ENCODE results near the gene CKAP4.
"Not testable (repeated sequence)": the region's sequence is repeated elsewhere in the genome, so short reads cannot be mapped to it uniquely, and the experiment has no call there.

Gene CKAP4, protein sequence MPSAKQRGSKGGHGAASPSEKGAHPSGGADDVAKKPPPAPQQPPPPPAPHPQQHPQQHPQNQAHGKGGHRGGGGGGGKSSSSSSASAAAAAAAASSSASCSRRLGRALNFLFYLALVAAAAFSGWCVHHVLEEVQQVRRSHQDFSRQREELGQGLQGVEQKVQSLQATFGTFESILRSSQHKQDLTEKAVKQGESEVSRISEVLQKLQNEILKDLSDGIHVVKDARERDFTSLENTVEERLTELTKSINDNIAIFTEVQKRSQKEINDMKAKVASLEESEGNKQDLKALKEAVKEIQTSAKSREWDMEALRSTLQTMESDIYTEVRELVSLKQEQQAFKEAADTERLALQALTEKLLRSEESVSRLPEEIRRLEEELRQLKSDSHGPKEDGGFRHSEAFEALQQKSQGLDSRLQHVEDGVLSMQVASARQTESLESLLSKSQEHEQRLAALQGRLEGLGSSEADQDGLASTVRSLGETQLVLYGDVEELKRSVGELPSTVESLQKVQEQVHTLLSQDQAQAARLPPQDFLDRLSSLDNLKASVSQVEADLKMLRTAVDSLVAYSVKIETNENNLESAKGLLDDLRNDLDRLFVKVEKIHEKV

DNA sequence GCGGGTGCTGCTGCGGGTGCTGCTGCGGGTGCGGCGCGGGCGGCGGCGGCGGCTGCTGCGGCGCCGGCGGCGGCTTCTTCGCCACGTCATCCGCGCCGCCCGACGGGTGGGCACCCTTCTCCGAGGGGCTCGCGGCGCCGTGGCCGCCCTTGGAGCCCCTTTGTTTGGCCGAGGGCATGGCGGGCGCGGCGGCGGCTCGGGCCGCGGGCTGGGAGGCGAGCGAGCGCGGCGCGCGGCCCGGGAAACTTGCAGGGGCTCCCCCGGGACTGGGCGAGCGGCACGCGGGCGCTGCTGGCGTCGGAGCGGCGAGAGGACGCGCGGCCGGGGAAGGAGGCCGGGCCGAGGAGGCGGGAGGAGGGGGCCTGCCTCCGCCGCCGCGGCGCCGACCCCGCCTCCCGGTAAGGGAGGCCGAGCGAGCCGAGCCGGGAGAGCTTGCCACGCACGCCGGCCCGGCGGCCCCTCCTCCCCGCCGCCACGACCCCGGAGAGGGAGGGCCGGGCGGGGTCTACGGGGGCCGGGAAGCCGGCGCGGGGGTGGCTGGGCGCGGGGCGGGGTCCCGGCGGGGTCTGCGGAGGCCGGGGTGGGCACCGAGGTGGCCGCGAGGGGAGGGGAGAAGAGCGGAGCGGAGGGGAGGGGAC lies at the start of gene CKAP4:
TSS of gene CKAP4 (minus strand) at position 347 of the 638 bp plus-strand sequence. CDS start at position 178, 169 bp downstream.
- DNase-seq (ENCODE audit: low read depth): peak; percentile 77

DNA sequence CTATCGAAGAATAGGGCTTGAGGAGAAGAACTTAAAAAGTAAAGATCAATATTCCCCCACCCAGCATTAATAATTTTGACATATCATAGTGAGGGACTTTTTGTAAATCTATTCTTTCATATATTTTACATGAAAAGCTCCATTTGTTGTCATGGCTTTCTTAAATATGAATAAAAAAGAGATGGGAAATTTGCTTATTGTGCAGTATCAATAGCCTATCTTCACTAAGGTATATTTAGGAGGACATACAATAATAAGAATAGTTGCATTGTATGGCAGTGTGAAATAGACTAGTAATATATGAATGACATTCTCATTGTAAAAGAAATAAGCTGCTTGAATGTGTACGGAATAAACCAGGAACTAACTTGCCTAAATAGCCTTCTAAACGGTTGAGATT lies 49.3 kb upstream of the CKAP4 start:
- no peak for DNase-seq (ENCODE audit: low read depth)

DNA sequence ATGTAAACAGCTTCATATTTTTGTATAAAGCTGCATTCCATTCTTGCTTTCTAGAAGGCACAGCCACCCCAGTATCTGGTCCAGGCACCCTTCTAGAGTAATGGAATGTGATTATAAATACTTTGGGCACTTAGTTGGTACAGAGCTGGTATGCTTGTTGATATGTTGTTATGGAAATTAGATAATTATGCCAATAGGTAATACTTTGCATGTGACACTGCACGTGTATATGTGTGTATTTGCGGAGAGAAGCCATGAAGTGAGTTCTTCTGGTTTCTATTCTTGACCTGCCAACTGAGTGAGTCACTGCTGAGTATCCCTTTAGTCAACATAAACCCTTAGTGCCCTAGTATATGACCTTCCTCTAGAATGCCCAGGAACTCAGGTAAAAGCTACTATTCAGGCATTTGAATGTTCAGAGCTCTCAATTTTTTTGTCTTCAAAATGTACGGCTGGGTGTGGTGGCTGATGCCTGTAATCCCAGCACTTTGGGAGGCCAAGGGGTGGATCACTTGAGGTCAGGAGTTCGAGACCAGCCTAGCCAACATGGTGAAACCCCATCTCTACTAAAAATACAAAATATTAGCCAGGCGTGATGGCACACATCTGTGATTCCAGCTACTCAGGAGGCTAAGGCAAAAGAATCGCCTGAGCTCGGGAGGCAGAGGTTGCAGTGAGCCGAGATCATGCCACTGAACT lies 48.5 kb upstream of the CKAP4 start:
- peak; percentile 91 for DNase-seq (ENCODE audit: low read depth)

GRCh38 chr12:106292339-106292738 lies 44.5 kb upstream of the CKAP4 start:
- no peak for DNase-seq (ENCODE audit: low read depth)

- no peak for DNase-seq (ENCODE audit: low read depth)
Measured at GRCh38 chr12:106291342-106291741, 43.5 kb upstream of the CKAP4 start.

DNA sequence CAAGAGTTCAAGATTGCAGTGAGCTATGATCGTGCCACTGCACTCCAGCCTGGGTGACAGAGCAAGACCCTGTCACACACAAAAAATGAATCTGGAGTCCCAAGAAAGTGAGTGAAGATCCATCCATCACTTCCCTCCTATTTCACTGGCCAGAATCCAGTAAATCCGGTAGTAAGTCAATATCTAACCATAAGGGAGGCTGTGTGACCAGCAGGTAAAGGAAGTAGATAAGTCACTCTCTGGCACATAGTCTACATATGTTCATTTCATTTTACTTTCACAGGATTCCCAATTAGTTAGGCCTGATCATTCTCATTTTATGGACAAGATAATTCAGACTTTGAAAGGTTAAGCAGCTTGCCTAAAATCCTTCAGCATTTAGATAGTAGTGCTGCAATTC lies 42.8 kb upstream of the CKAP4 start:
- DNase-seq (ENCODE audit: low read depth): no peak

GRCh38 chr12:106289196-106289681 lies 41.4 kb upstream of the CKAP4 start:
- DNase-seq (ENCODE audit: low read depth): peak; percentile 41

GRCh38 chr12:106288494-106289195 lies 40.8 kb upstream of the CKAP4 start:
- DNase-seq (ENCODE audit: low read depth): peak; percentile 94

- DNase-seq (ENCODE audit: low read depth): peak; percentile 32
Measured at GRCh38 chr12:106288101-106288493, 40.3 kb upstream of the CKAP4 start.

GRCh38 chr12:106287364-106287763 lies 39.5 kb upstream of the CKAP4 start:
- DNase-seq (ENCODE audit: low read depth): no peak

- DNase-seq (ENCODE audit: low read depth): not testable (repeated sequence)
Measured at GRCh38 chr12:106286576-106287162, 38.8 kb upstream of the CKAP4 start.

DNA sequence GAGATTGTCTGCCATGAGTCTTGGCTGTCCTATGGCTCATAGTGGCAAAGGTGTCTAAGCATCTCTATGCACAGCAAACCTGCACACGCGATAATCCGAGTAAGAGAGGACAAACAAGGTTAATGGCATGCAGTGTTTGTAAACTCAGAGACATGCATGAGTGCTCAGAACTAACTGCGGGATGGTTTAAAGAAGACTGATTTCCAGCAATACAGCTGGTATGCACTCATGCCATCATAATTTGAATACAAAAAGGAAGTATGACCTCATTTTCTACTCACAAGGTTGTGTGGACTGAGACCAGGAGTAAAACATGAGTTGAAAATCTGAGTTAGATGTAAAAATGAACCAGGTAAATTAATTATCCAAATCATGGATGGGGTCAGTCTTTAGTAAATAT lies 38.2 kb upstream of the CKAP4 start:
- no peak for DNase-seq (ENCODE audit: low read depth)

DNA sequence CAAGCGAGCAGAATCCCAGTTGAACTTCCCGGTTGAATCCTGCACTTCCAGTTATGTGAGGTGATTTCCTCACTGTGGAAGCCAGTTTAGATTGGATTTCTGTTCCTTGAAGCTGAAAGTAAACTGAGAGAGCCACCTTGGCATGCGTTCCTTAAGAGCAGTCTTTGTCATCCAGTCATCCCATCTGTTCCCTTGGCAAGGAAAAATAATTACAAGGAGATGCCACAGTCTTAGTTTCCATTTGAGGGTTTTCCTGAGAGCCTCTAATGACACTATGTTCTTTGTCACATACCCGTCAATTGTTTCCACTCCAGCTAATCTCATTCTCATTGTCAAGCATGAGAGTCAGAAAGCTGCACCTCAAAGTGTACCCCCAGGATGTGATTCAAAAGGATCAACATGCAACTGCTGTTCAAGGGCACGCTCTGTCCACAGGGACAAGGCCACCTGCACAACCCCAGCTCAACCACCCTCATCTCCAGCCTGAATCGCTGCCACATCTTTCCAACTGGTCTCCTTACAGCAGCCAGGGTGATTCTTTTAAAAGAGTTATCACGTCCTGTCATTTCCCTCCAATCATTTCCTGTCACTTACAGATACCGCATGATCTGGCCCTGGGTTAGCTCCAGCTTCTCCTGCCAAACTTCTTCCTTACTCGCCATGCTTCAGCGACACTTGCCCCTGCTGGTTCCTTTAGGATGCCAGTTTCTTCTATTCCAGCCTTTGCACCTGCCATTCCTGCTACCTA lies 36.7 kb upstream of the CKAP4 start:
- DNase-seq (ENCODE audit: low read depth): no peak

GRCh38 chr12:106282457-106283097 lies 34.8 kb upstream of the CKAP4 start:
- DNase-seq (ENCODE audit: low read depth): peak; percentile 76

DNA sequence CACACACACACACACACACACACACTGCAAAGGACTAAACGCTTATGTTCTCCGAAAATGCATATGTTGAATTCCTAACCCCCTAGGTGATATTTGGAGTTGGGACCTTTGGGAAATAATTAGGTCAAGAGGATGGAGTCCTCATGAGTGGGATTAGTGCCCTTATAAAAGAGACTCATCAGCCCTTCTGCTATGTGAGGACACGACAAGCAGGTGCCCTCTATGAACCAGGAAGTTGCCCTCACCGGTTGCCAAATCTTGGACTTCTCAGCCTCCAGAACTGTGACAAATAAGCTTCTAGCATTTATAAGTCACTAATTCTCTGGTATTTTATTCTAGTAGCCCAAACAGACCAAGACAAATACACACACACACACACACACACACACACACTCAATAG lies 34.0 kb upstream of the CKAP4 start:
- no peak for DNase-seq (ENCODE audit: low read depth)

- no peak for DNase-seq (ENCODE audit: low read depth)
Measured at GRCh38 chr12:106281056-106281782, 33.4 kb upstream of the CKAP4 start.

DNA sequence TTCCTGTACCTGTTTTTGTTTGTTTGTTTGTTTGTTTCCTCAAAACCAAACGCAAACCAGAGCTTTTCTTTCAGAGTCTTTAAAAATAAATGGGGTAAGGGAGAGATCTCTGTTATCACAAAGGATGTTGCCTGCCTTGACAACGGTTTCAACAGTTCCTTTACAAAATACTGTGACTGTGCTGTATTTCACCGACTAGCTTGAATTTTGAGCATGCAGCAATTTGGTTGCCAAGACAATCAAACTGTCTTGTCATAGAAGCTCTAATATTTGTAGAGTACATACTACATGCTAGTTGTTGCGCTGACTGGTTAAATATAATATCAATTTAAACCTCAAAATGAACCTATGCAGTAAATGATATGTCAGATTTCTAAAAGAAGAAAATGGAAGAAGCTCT lies 32.3 kb upstream of the CKAP4 start:
- DNase-seq (ENCODE audit: low read depth): no peak

DNA sequence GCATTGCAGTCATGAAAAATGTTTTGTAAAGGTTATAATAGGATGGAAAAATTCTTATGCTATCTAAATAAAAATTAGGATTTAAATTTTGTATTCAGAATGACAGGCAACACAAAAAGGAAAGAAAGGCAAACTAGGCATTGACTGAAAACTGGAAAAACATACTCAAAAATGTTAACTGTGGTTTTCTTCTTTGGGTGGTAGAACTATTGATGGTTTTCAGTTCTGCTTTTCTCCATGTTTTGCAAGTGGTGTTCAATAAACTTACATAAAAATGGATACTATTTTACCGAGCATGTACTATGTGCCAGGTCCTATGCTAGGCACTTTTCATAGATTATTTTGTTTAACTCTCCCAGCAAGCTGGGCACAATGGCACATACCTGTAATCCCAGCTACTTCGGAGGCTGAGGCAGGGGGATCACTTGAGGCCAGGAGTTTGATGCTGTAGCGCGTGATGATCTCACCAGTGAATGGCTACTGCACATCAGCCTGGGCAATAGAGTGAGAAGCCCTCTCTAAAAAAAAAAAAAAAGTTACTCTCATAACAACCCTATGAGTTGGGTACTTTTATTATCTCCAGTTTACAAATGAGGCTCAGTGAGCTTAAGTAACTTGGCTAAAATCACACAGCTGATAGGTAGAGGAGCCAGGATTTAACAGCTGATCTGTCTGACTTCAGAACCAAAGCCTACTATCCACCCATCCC lies 28.4 kb upstream of the CKAP4 start:
- DNase-seq (ENCODE audit: low read depth): no peak

DNA sequence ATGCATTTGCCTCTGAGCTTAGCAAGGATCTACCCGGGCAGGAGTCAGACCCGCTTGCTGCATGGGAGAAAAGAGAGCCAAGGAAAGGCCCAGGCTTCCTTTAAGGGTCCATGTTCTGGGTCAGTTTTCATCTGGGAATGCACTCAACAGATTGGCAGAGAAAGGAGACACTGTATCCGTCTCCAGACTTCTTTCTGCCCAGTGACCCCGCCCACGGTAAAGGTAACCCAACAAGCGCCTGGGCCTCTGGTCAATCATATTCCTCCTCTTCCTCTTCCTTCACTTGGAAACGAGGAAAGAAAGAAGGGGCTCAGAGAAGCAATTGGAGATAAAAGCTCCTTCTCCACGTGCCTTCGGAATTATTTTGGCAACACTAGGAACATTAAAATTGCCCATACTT lies 27.6 kb upstream of the CKAP4 start:
- no peak for DNase-seq (ENCODE audit: low read depth)

Measured in ELR (cell line).